SK-N-SH (cell line): Measurements from ENCODE around the gene MKX.

ENCODE experiments used
- CHD2 ChIP-seq: fragments of 150-350 bp; IDR thresholded peaks from 2 replicates; pipeline ENCODE4 v1.6.1; 2018; ENCODE audit warnings: low read length; ENCODE audit not compliant: partially characterized antibody
- EP300 ChIP-seq, 2 experiments: IDR thresholded peaks; 2 replicates each; pipeline versions ENCODE4 v1.4.0 to v1.6.1; 2012; ENCODE audit warnings: borderline replicate concordance in 1 of 2, low read depth in 1 of 2, low read length in 1 of 2
- FOSL2 ChIP-seq: IDR thresholded peaks from 2 replicates; pipeline ENCODE4 v1.4.0; 2012; ENCODE audit warnings: low read depth, mild to moderate bottlenecking, moderate library complexity, borderline replicate concordance
- JUND ChIP-seq: IDR thresholded peaks from 2 replicates; pipeline ENCODE4 v1.4.0; 2012
- POLR2AphosphoS5 ChIP-seq: IDR thresholded peaks from 2 replicates; pipeline ENCODE4 v1.6.1; 2012; ENCODE audit warnings: low read depth, low read length
- RFX5 ChIP-seq: IDR thresholded peaks from 2 replicates; pipeline ENCODE4 v1.6.1; 2012; ENCODE audit warnings: mild to moderate bottlenecking, improper control_type of control experiment, low read length
- SMC3 ChIP-seq: IDR thresholded peaks from 2 replicates; pipeline ENCODE4 v1.6.1; 2012; ENCODE audit warnings: low read depth, low read length, improper control_type of control experiment
- TAF1 ChIP-seq: IDR thresholded peaks from 2 replicates; pipeline ENCODE4 v1.6.1; 2012; ENCODE audit warnings: low read depth, mild to moderate bottlenecking, low read length, moderate library complexity, borderline replicate concordance
- TF ChIP-seq, protein P1 (sequence below): fragments of 200-600 bp; sonication (generic); IDR thresholded peaks from 2 replicates; pipeline ENCODE4 v1.6.1; 2017; ENCODE audit warnings: antibody characterized with exemption, mild to moderate bottlenecking, moderate library complexity
- TF ChIP-seq, protein P2 (sequence below): fragments of 150-350 bp; IDR thresholded peaks from 2 replicates; pipeline ENCODE4 v1.6.1; 2017; ENCODE audit warnings: antibody characterized with exemption, low read length, low read depth, borderline replicate concordance
- TF ChIP-seq, protein P3 (sequence below): IDR thresholded peaks from 2 replicates; pipeline ENCODE4 v1.4.0; 2012; ENCODE audit warnings: low read depth

DNA sequence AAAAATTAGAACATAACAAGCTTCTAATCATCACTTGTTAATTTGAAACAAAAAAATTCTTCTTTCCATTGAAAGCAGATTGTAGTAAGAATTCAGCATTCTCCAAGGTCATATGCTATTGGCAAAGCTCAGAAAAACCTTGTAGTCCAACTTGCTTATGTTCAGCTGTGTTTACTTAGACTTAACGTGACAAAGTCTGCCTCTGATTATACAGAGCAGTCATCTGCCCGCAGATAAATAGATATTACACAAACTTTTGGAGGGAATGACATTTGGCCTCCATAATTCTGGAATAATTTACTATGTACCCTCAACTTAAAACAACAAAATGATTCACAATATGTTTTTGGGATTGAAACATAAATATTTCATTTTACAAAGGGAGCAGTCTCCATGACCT lies 45.8 kb downstream of the MKX start:
- TF ChIP-seq CHD2 (no peak), POLR2AphosphoS5 (no peak), TAF1 (no peak), FOSL2 (no peak), EP300 (IDR thresholded peaks at IDR 0.05; ENCODE audit: borderline replicate concordance in 1 of 2, low read depth in 1 of 2, low read length in 1 of 2) (no peak), RFX5 (no peak), SMC3 (no peak), JUND (no peak)
- TF ChIP-seq, protein P1, sequence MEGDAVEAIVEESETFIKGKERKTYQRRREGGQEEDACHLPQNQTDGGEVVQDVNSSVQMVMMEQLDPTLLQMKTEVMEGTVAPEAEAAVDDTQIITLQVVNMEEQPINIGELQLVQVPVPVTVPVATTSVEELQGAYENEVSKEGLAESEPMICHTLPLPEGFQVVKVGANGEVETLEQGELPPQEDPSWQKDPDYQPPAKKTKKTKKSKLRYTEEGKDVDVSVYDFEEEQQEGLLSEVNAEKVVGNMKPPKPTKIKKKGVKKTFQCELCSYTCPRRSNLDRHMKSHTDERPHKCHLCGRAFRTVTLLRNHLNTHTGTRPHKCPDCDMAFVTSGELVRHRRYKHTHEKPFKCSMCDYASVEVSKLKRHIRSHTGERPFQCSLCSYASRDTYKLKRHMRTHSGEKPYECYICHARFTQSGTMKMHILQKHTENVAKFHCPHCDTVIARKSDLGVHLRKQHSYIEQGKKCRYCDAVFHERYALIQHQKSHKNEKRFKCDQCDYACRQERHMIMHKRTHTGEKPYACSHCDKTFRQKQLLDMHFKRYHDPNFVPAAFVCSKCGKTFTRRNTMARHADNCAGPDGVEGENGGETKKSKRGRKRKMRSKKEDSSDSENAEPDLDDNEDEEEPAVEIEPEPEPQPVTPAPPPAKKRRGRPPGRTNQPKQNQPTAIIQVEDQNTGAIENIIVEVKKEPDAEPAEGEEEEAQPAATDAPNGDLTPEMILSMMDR: no peak
- TF ChIP-seq, protein P2, sequence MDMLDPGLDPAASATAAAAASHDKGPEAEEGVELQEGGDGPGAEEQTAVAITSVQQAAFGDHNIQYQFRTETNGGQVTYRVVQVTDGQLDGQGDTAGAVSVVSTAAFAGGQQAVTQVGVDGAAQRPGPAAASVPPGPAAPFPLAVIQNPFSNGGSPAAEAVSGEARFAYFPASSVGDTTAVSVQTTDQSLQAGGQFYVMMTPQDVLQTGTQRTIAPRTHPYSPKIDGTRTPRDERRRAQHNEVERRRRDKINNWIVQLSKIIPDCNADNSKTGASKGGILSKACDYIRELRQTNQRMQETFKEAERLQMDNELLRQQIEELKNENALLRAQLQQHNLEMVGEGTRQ: no peak
- TF ChIP-seq, protein P3, sequence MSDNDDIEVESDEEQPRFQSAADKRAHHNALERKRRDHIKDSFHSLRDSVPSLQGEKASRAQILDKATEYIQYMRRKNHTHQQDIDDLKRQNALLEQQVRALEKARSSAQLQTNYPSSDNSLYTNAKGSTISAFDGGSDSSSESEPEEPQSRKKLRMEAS: no peak
